RPMI7951 (cell line): ENCODE measurements around the gene KRTAP12-2. TPM values are rescaled to one million over a fixed set of nuclear protein-coding genes. Genes with fewer than 3 reads are reported as not detected.

Source experiments
- DNase-seq: peaks from one replicate; pipeline ENCODE4 v3.0.0-alpha.2; 2012; ENCODE audit warnings: low read depth
- total RNA-seq: library from RNA; depleted of rRNA; stranded (reverse); fragments of >200 nt; shearing (Covaris generic); gene quantifications from 2 replicates; pipeline ENCODE4 v1.2.3, GENCODE V29; 2014; rRNA removed

Gene KRTAP12-2
- total RNA-seq, 1 experiment from 2014 or later: not detected

DNA sequence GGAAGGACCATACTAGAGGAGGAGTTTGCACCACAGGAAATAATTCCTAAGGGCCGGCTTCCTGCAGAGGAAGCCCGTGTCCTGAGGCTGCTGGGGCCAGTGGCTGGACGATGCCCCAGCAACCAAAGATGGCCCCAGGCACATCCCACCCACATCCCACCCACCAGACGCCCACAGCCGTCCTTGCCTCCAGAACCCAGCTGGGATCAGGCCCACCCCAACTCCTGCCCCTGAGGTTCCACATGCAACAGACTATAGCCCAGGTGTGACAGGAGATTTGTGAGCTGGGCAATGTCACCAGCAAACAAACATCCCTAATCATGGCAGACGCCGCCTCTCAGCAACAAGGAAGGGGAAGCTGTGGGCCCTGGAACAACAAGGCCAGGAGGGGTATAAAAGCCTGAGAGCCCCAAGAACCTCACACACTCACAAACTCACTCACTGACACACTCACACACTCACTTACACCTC, 40.0 kb downstream of the KRTAP12-2 start, which contains the start of gene KRTAP10-9:
TSS of gene KRTAP10-9 (plus strand) at position 421 of the 471 bp plus-strand sequence. CDS start 79 bp downstream, outside the sequence.
- no peak for DNase-seq

DNA sequence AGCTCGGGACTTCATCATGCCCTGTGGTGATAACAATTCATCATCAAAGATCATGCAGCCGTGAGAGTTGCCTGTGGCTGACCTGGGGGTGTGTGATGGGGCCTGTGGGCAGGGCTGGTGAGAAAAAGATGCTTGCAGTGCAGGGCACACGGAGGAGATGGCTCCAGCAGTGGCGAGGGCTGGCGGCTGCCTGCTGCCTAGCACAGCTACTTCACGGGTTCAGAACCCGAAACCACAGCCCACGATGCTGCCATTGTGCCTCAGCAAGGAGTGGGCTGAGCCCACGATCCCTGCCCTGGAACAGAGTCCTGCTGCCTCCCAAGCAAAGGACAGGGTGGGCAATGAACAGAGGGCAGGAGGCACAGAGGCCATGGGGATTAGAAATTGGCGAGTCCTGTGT, 40.5 kb downstream of the KRTAP12-2 start:
- DNase-seq: no peak

DNA sequence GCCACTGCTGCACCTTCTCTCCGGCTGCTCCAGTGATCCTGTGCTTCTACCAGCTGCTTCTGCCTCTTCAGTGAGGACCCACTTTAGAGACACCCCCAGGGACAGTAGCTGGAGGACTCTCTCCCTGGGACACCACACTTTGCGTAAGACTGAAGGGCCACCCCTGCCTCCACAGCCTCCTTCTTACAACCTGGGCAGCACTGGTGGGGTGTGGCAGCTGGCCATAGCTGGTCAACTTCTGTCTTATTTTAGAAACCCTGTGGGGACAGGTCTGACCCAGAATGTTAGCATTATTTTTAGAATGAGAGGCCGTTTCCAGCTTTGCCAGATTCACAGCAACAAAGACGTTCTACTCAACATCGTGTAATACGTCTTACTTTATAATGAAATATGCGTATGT, 41.0 kb downstream of the KRTAP12-2 start:
- DNase-seq: no peak

DNA sequence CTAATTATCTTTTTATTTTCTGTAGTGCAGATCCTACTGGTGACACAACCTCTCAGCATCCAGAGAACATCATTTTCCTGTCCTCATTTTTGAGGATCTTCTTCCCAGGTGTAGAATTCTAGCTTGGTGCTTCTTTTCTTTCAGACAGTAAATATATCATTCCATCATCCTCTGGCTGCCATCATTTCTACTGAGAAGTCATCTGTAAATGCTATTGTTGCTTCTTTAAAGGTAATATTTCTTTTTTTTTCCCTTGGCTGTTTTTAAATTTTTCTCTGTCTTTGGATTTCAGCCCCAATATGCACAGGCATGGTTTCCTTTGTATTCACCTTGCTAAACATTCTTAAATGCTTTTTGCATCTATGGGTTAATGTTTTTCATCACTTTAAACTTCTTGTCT, 43.2 kb downstream of the KRTAP12-2 start:
- DNase-seq: no peak

DNA sequence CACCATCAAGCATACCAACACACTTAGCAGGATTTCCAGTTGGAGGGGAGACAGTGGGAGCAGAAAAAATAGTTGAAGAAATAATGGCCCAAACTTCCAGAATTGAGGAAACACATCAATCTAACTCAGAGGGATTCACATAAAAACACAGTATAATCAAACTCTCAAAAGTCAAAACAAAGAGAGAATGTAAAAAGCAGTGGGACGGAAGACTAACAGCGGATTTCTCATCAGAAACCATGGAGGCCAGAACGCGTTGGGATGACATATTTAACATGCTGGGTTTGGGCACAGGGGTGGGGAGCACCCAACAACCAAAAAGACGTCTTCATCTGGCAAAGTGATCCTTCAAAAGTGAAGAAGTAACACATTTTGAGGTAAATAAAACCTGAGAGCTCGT, 46.8 kb downstream of the KRTAP12-2 start:
- DNase-seq: no peak

DNA sequence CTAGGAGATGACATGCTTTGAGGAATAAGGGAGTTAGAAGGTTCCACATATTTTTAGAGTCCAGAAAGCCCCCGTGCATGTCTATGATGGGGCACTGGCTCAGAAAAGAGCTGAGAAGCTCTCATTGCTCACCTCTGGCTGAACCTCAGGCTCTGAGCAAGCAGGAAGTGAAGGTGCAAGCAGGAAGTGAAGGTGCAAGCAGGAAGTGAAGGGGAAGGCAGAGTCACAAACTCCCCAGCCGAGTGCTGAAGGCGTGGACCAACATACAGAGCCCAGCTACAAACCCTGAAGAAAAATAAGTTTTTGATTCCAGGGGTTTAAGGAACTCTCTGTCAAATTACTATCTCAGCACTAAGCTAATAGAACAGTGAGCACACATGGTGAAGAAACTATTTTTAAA, 47.8 kb downstream of the KRTAP12-2 start:
- no peak for DNase-seq

DNA sequence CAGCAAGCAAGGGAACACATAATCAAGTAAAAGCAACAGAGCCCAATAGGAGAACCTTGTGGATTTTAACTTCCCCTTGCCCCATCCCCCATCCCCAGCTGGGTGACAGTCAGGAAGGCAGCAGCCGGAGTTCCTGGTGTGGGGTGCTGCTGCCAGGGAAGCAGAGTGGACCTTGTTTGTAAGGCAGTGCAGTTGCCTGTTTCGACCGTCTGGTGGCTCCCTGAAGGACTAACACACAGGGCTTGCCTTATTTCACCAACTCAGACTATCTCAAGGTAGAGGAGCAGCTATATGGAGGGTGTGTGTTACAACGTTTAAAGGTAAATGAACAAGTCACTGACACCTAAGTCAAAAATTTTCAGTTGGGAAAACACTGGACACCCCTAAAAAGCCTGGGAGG, 48.2 kb downstream of the KRTAP12-2 start:
- no peak for DNase-seq

DNA sequence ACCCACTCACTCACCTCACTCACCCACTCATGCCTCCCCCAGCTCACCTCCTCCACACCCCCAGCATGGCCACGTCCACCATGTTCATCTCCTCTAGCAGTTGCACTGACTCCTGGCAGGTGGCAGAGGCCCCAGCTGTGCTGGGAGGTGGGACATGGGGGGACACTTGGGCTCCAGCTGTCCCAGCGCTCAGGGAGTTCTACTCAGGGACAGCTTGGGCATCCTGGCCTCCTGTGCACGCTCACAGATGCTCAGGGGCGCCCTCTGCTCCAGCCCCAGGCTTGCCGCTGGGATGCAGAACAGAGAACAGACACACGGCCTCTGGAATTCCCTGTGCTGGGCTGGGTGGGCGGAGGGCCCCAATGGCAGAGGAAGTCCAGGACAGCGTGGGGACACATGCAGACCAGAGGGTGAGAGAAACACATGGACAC, 49.6 kb downstream of the KRTAP12-2 start:
- DNase-seq: no peak

DNA sequence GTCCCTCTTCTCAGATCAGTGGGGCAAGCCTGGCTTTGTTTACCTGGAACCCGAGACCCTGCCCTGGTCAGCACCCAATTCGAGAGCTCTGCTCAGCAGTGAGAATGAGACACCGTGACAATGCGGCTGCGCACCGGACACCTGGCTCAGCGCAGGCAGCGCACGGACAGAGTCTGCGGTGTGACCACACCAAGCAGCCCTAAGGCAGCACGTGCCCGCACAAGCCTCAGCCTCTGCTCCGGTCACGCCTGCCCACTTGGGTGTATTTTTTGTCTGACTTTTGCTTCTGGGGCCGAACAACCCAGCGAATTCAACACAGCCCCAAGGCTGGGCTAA, 50.2 kb downstream of the KRTAP12-2 start:
- DNase-seq: no peak

Other genes with a start within 250 kb of the KRTAP12-2 start
- 1.6 and 1.9 TPM in 2 replicates for gene LRRC3, start 211.4 kb downstream of the KRTAP12-2 start, total RNA-seq
- not detected in 2 replicates for gene KRTAP10-1, start 126.7 kb downstream of the KRTAP12-2 start, total RNA-seq
- gene KRTAP10-2, start 115.4 kb downstream of the KRTAP12-2 start, total RNA-seq: not detected in 2 replicates
- gene KRTAP10-3, start 108.1 kb downstream of the KRTAP12-2 start, total RNA-seq: not detected in 2 replicates
- gene KRTAP10-4, start 93.2 kb downstream of the KRTAP12-2 start, total RNA-seq: not detected in 2 replicates
- gene KRTAP10-5, start 86.3 kb downstream of the KRTAP12-2 start, total RNA-seq: not detected in 2 replicates
- gene KRTAP10-6, start 74.4 kb downstream of the KRTAP12-2 start, total RNA-seq: not detected in 2 replicates
- gene KRTAP10-7, start 66.3 kb downstream of the KRTAP12-2 start, total RNA-seq: not detected in 2 replicates
- gene KRTAP10-8, start 54.8 kb downstream of the KRTAP12-2 start, total RNA-seq: not detected in 2 replicates
- gene KRTAP10-9, start 39.8 kb downstream of the KRTAP12-2 start, total RNA-seq: not detected in 2 replicates
- gene KRTAP10-10, start 29.6 kb downstream of the KRTAP12-2 start, total RNA-seq: not detected in 2 replicates
- not detected in 2 replicates for gene KRTAP10-11, start 20.5 kb downstream of the KRTAP12-2 start, total RNA-seq
- not detected in 2 replicates for gene KRTAP12-4, start 12.3 kb downstream of the KRTAP12-2 start, total RNA-seq
- not detected in 2 replicates for gene KRTAP12-3, start 9.0 kb downstream of the KRTAP12-2 start, total RNA-seq
- gene KRTAP12-1, start 15.2 kb upstream of the KRTAP12-2 start, total RNA-seq: not detected in 2 replicates
- gene KRTAP10-12, start 30.2 kb upstream of the KRTAP12-2 start, total RNA-seq: not detected in 2 replicates
- gene TSPEAR, start 44.6 kb upstream of the KRTAP12-2 start, total RNA-seq: not detected in 2 replicates
- 40.2 and 40.7 TPM in 2 replicates for gene UBE2G2, start 134.9 kb upstream of the KRTAP12-2 start, total RNA-seq
- 88.6 and 100.0 TPM in 2 replicates for gene SUMO3, start 151.1 kb upstream of the KRTAP12-2 start, total RNA-seq
- 241 and 255 TPM in 2 replicates for gene PTTG1IP, start 206.8 kb upstream of the KRTAP12-2 start, total RNA-seq